ENCODE measurements around the gene MEI4. TPM values are rescaled to one million over a fixed set of nuclear protein-coding genes. Genes with fewer than 3 reads are reported as not detected.

MEI4 gene, protein sequence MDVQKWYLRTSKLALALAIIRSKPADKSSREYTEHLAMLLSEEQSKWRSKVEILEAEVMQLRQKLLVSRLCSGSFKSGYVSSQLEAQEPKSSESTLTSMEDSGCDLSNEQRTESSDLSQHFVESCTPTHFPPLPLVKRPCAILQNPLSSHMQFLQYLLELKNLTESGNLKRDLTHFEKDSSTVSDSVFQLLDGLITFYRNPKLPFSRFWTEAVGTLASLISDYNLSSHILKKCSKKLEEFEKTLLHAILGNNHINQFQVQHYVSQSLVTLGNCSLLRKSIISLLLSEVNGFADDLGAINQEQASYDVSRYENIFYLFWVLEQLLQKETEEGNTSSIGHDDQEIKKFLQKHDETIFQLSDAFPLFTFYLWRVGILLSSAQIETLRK
- total RNA-seq: not detected

GRCh38 chr6:77652739-77653138 lies at the start of gene MEI4:
MEI4 (plus strand) TSS chr6:77653039; CDS start chr6:77690672, 37,633 bp downstream.
- no peak within 1 kb of the TSS for H3K27ac ChIP-seq
- no peak for DNase-seq (ENCODE audit: extremely low spot score in 2 of 2)
- no peaks in the 10 kb centered on the region for H3K27me3 ChIP-seq
- TF ChIP-seq POLR2AphosphoS5 (IDR thresholded peaks at IDR 0.05; ENCODE audit: insufficient read depth in 1 of 2, low read depth in 1 of 2) (no peak), POLR2A (IDR thresholded peaks at IDR 0.05) (no peak)
- TF ChIP-seq, protein P1, sequence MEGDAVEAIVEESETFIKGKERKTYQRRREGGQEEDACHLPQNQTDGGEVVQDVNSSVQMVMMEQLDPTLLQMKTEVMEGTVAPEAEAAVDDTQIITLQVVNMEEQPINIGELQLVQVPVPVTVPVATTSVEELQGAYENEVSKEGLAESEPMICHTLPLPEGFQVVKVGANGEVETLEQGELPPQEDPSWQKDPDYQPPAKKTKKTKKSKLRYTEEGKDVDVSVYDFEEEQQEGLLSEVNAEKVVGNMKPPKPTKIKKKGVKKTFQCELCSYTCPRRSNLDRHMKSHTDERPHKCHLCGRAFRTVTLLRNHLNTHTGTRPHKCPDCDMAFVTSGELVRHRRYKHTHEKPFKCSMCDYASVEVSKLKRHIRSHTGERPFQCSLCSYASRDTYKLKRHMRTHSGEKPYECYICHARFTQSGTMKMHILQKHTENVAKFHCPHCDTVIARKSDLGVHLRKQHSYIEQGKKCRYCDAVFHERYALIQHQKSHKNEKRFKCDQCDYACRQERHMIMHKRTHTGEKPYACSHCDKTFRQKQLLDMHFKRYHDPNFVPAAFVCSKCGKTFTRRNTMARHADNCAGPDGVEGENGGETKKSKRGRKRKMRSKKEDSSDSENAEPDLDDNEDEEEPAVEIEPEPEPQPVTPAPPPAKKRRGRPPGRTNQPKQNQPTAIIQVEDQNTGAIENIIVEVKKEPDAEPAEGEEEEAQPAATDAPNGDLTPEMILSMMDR (IDR thresholded peaks at IDR 0.05): no peak
- H3K4me1 ChIP-seq: no peaks in the 10 kb centered on the region
- no peak within 1 kb of the TSS for H3K4me3 ChIP-seq
- H3K9me3 ChIP-seq: no peaks in the 10 kb centered on the region
- intact Hi-C loops (cut with DNase I): no loop called here
- H3K36me3 ChIP-seq: no peaks in the 10 kb centered on the region

GRCh38 chr6:77604476-77604875 lies 48.4 kb upstream of the MEI4 start:
- Histone ChIP-seq H3K9me3 (no peaks in the 10 kb centered on the region), H3K36me3 (no peaks in the 10 kb centered on the region), H3K4me3 (no peak overlapping the region), H3K27ac (no peak overlapping the region), H3K4me1 (no peaks in the 10 kb centered on the region), H3K27me3 (no peaks in the 10 kb centered on the region)
- intact Hi-C loops (cut with DNase I): no loop called here
- TF ChIP-seq POLR2AphosphoS5 (IDR thresholded peaks at IDR 0.05; ENCODE audit: insufficient read depth in 1 of 2, low read depth in 1 of 2) (no peak), POLR2A (IDR thresholded peaks at IDR 0.05) (no peak)
- TF ChIP-seq, protein P1 (IDR thresholded peaks at IDR 0.05): no peak
- no peak for DNase-seq (ENCODE audit: extremely low spot score in 2 of 2)

DNA sequence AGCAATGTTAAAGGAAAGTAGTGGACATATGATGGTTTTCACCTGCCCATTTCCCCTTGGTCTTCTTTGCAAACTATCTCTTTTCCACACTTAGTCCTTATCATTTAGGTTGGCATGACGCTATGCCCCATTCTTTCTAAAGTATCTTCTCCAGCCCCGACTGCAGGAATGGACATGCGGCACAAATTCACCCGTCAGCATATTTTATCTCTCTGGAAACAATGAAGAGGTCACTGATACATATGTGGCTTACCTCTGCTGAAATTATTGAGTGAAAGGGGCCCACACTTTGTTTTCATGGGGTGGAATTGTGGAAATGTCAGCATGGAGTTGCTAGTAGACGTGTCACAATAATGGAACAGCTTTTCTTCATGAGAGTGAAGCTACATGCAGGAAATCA lies 45.8 kb upstream of the MEI4 start:
- Histone ChIP-seq H3K9me3 (no peaks in the 10 kb centered on the region), H3K4me3 (no peak overlapping the region), H3K27ac (no peak overlapping the region), H3K27me3 (no peaks in the 10 kb centered on the region), H3K4me1 (no peaks in the 10 kb centered on the region), H3K36me3 (no peaks in the 10 kb centered on the region)
- TF ChIP-seq POLR2A (IDR thresholded peaks at IDR 0.05): no peak
- TF ChIP-seq, protein P1 (IDR thresholded peaks at IDR 0.05): no peak
- no peak for TF ChIP-seq POLR2AphosphoS5 (IDR thresholded peaks at IDR 0.05; ENCODE audit: insufficient read depth in 1 of 2, low read depth in 1 of 2)
- intact Hi-C loops (cut with DNase I): no loop called here
- DNase-seq (ENCODE audit: extremely low spot score in 2 of 2): no peak

- H3K27ac ChIP-seq: no peak overlapping the region
Observed at GRCh38 chr6:77609106-77609505, 43.7 kb upstream of the MEI4 start.

More at GRCh38 chr6:77609106-77609505, 43.7 kb upstream of the MEI4 start:
- no peaks in the 10 kb centered on the region for H3K9me3 ChIP-seq
- DNase-seq (ENCODE audit: extremely low spot score in 2 of 2): no peak
- no peaks in the 10 kb centered on the region for H3K4me1 ChIP-seq
- intact Hi-C loops (cut with DNase I): no loop called here
- H3K4me3 ChIP-seq: no peak overlapping the region
- TF ChIP-seq POLR2A (IDR thresholded peaks at IDR 0.05) (no peak), POLR2AphosphoS5 (IDR thresholded peaks at IDR 0.05; ENCODE audit: insufficient read depth in 1 of 2, low read depth in 1 of 2) (no peak)
- TF ChIP-seq, protein P1 (IDR thresholded peaks at IDR 0.05): no peak
- H3K36me3 ChIP-seq: no peaks in the 10 kb centered on the region
- H3K27me3 ChIP-seq: no peaks in the 10 kb centered on the region
